H1 (cell line): ENCODE measurements around the gene HOXC11. TPM values are rescaled to one million over a fixed set of nuclear protein-coding genes. Genes with fewer than 3 reads are reported as not detected.
A peak's percentile ranks its signal among the peaks of the same experiment; 100 is the strongest.

Source experiments
- CTCF ChIA-PET: fragments of 300-600 bp; sonication (Branson Sonifier 250); formaldehyde crosslinking; loops from one replicate; lab custom pipeline; 2021; ENCODE audit not compliant: partially characterized antibody; lab: Charles Lee
- POLR2A ChIA-PET: fragments of 300-600 bp; sonication (Branson Sonifier 250); formaldehyde crosslinking; loops from one replicate; lab custom pipeline; 2021; ENCODE audit warnings: inconsistent platforms; ENCODE audit not compliant: partially characterized antibody; lab: Charles Lee
- DNase-seq, 2 experiments: peaks; one replicate each; pipeline versions ENCODE4 v3.0.0 to v3.0.0-alpha.2; 2010 to 2022; ENCODE audit warnings: low spot score in 2 of 2, low read depth in 1 of 2, mixed read lengths in 1 of 2
- FAIRE-seq: peaks from 2 replicates; lab custom pipeline; 2011; peaks lifted over from hg19 to GRCh38; lab: Jason Lieb, UNC
- H2AFZ ChIP-seq: 2 replicates; pipeline ENCODE4 v1.8.1; 2012; ENCODE audit warnings: low read length, inconsistent platforms
- H2AK5ac ChIP-seq: 2 replicates; pipeline ENCODE4 v1.6.1; 2013; ENCODE audit warnings: low read depth, low read length
- H2BK120ac ChIP-seq: replicated peaks from 2 replicates; pipeline ENCODE3; 2013; ENCODE audit warnings: low read depth, low read length, inconsistent platforms
- H2BK12ac ChIP-seq: 2 replicates; pipeline ENCODE4 v1.6.1; 2013; ENCODE audit warnings: low read depth, low read length
- H2BK15ac ChIP-seq: 2 replicates; pipeline ENCODE4 v1.6.1; 2013; ENCODE audit warnings: low read length
- H2BK20ac ChIP-seq: 2 replicates; pipeline ENCODE4 v1.6.1; 2013; ENCODE audit warnings: low read length
- H2BK5ac ChIP-seq: 2 replicates; pipeline ENCODE4 v1.6.1; 2013; ENCODE audit warnings: low read depth, low read length
- H3K14ac ChIP-seq: 2 replicates; pipeline ENCODE4 v1.6.1; 2013; ENCODE audit warnings: inconsistent platforms; ENCODE audit not compliant: insufficient read length
- H3K18ac ChIP-seq: 2 replicates; pipeline ENCODE4 v1.6.1; 2013; ENCODE audit warnings: low read length; ENCODE audit errors: extremely low read depth
- H3K23ac ChIP-seq: 2 replicates; pipeline ENCODE4 v1.6.1; 2013; ENCODE audit warnings: inconsistent platforms; ENCODE audit not compliant: insufficient read length
- H3K23me2 ChIP-seq: 2 replicates; pipeline ENCODE4 v1.6.1; 2013; ENCODE audit warnings: low read depth, low read length
- H3K27ac ChIP-seq: 2 replicates; pipeline ENCODE4 v1.6.1; 2011; ENCODE audit warnings: low read depth, low read length, inconsistent platforms
- H3K27me3 ChIP-seq, 4 experiments: replicated peaks in 1 of 4; 1 replicate in 1 of 4; 2 replicates in 3 of 4; pipeline versions ENCODE4 v1.6.1 to v1.8.1; 2011 to 2013; ENCODE audit warnings: low read length in 3 of 4, mild to moderate bottlenecking in 3 of 4, inconsistent platforms in 2 of 4, mixed read lengths in 2 of 4, moderate library complexity in 1 of 4; ENCODE audit not compliant: control insufficient read depth in 3 of 4, insufficient read depth in 3 of 4; ENCODE audit errors: extremely low read depth in 1 of 4
- H3K36me3 ChIP-seq, 4 experiments: 2 replicates each; pipeline versions ENCODE4 v1.6.1 to v1.8.1; 2011 to 2013; ENCODE audit warnings: mild to moderate bottlenecking in 4 of 4, low read length in 3 of 4, moderate library complexity in 2 of 4, control low read depth in 1 of 4, inconsistent platforms in 1 of 4; ENCODE audit not compliant: insufficient read depth in 4 of 4, control insufficient read depth in 2 of 4
- H3K4ac ChIP-seq: replicated peaks from 2 replicates; pipeline ENCODE3; 2013; ENCODE audit warnings: low read length, low read depth, mixed read lengths, inconsistent platforms; ENCODE audit not compliant: insufficient read length
- H3K4me1 ChIP-seq, 4 experiments: replicated peaks in 1 of 4; 1 replicate in 1 of 4; 2 replicates in 3 of 4; pipeline versions ENCODE4 v1.6.1 to v1.8.1; 2011 to 2013; ENCODE audit warnings: low read length in 3 of 4, inconsistent platforms in 2 of 4, mixed read lengths in 1 of 4; ENCODE audit not compliant: insufficient read depth in 4 of 4, control insufficient read depth in 3 of 4
- H3K4me2 ChIP-seq, 2 experiments: 2 replicates each; pipeline versions ENCODE4 v1.6.1 to v1.8.1; 2011 to 2013; ENCODE audit warnings: low read depth in 2 of 2, low read length in 2 of 2, control low read depth in 1 of 2, inconsistent platforms in 1 of 2, mild to moderate bottlenecking in 1 of 2; ENCODE audit not compliant: insufficient read depth in 1 of 2
- H3K4me3 ChIP-seq, 4 experiments: fragments of 200-600, 300-600 bp in 1 of 4; sonication (generic), shearing (Covaris generic), sonication (Bioruptor Twin) in 1 of 4; 2 replicates each; pipeline versions ENCODE4 v1.5.1 to v1.8.1; 2011 to 2016; ENCODE audit warnings: low read length in 4 of 4, low read depth in 3 of 4, control low read depth in 2 of 4, inconsistent platforms in 2 of 4, mild to moderate bottlenecking in 2 of 4, mixed read lengths in 1 of 4, moderate library complexity in 1 of 4; ENCODE audit not compliant: insufficient read depth in 2 of 4; ENCODE audit errors: extremely low read depth in 1 of 4
- H3K56ac ChIP-seq: replicated peaks from 2 replicates; pipeline ENCODE3; 2013; ENCODE audit warnings: low read depth, mild to moderate bottlenecking, mixed read lengths, low read length, inconsistent platforms; ENCODE audit not compliant: insufficient read length
- H3K79me1 ChIP-seq: 2 replicates; pipeline ENCODE4 v1.6.1; 2013; ENCODE audit warnings: low read depth, low read length, control low read depth
- H3K79me2 ChIP-seq, 2 experiments: 2 replicates each; pipeline versions ENCODE4 v1.6.1 to v1.8.1; 2012 to 2013; ENCODE audit warnings: low read length in 2 of 2, mild to moderate bottlenecking in 2 of 2, inconsistent platforms in 1 of 2; ENCODE audit not compliant: insufficient read depth in 2 of 2, control insufficient read depth in 1 of 2
- H3K9ac ChIP-seq, 4 experiments: replicated peaks in 1 of 4; 1 replicate in 1 of 4; 2 replicates in 3 of 4; pipeline versions ENCODE4 v1.6.1 to v1.8.1; 2011 to 2013; ENCODE audit warnings: low read depth in 3 of 4, low read length in 3 of 4, control low read depth in 2 of 4, mild to moderate bottlenecking in 2 of 4, moderate library complexity in 2 of 4, inconsistent platforms in 1 of 4; ENCODE audit errors: extremely low read depth in 1 of 4
- H3K9me3 ChIP-seq, 2 experiments: 2 replicates each; pipeline versions ENCODE4 v1.6.1 to v1.8.1; 2012 to 2013; ENCODE audit warnings: mild to moderate bottlenecking in 2 of 2, moderate library complexity in 2 of 2, control low read depth in 1 of 2, inconsistent platforms in 1 of 2, low read depth in 1 of 2, low read length in 1 of 2, mixed read lengths in 1 of 2; ENCODE audit not compliant: insufficient read depth in 2 of 2
- H4K20me1 ChIP-seq, 2 experiments: replicated peaks in 1 of 2; 2 replicates each; pipeline versions ENCODE3 to v1.8.1; 2011 to 2013; ENCODE audit warnings: inconsistent platforms in 2 of 2, low read length in 2 of 2, mild to moderate bottlenecking in 1 of 2; ENCODE audit not compliant: insufficient read depth in 2 of 2, control insufficient read depth in 1 of 2
- H4K5ac ChIP-seq: 2 replicates; pipeline ENCODE4 v1.6.1; 2013; ENCODE audit warnings: low read length, low read depth, mixed read lengths, inconsistent platforms; ENCODE audit not compliant: insufficient read length
- H4K8ac ChIP-seq: 2 replicates; pipeline ENCODE4 v1.8.0; 2013; ENCODE audit warnings: mild to moderate bottlenecking, moderate library complexity, low read length, inconsistent platforms; ENCODE audit not compliant: insufficient read depth; ENCODE audit errors: extremely low read depth
- H4K91ac ChIP-seq: replicated peaks from 2 replicates; pipeline ENCODE3; 2013; ENCODE audit warnings: low read length, mixed read lengths, inconsistent platforms; ENCODE audit not compliant: insufficient read length
- CHD1 ChIP-seq: IDR thresholded peaks from 2 replicates; pipeline ENCODE4 v1.6.1; 2012; ENCODE audit warnings: low read depth, low read length, improper control_type of control experiment
- E2F6 ChIP-seq: IDR thresholded peaks from 2 replicates; pipeline ENCODE4 v1.6.1; 2012; ENCODE audit warnings: inconsistent platforms
- EZH2 ChIP-seq: fragments of 200-600 bp; sonication (generic); IDR thresholded peaks from 2 replicates; pipeline ENCODE4 v1.7.1; 2012; ENCODE audit warnings: low read depth, mild to moderate bottlenecking, moderate library complexity, low read length, inconsistent platforms; ENCODE audit not compliant: severe bottlenecking
- RBBP5 ChIP-seq: IDR thresholded peaks from 2 replicates; pipeline ENCODE4 v1.7.1; 2012; ENCODE audit warnings: low read depth, mild to moderate bottlenecking, inconsistent platforms, low read length, moderate library complexity, borderline replicate concordance
- RFX5 ChIP-seq: IDR thresholded peaks from 2 replicates; pipeline ENCODE4 v1.6.1; 2011; ENCODE audit warnings: low read depth, low read length, improper control_type of control experiment, borderline replicate concordance
- RNF2 ChIP-seq: fragments of 200-900, 300-1000 bp; sonication (generic); IDR thresholded peaks from 2 replicates; pipeline ENCODE4 v1.7.1; 2016; ENCODE audit warnings: borderline replicate concordance, low read depth, mild to moderate bottlenecking, antibody characterized with exemption, low read length; ENCODE audit not compliant: poor library complexity, severe bottlenecking; ENCODE audit errors: missing control alignments
- SUZ12 ChIP-seq: fragments of 200-600 bp; sonication (generic); IDR thresholded peaks from 2 replicates; pipeline ENCODE4 v1.6.1; 2012; ENCODE audit warnings: mild to moderate bottlenecking, inconsistent platforms, low read length, moderate library complexity, mixed read lengths
- WGBS, 2 experiments: shearing (Covaris generic) in 1 of 2; methylation state at CpG; one replicate each; pipeline versions ENCODE4 v1.1.6 to v1.1.7; 2013 to 2015; ENCODE audit warnings: low lambda C conversion rate in 2 of 2, mixed read lengths in 2 of 2, inconsistent platforms in 1 of 2, low coverage in 1 of 2, missing lambda C conversion rate in 1 of 2; ENCODE audit not compliant: insufficient replicate concordance in 2 of 2, insufficient coverage in 1 of 2, insufficient read length in 1 of 2; ENCODE audit errors: extremely low coverage in 1 of 2, missing lambda C conversion rate in 1 of 2; 5-methylcytosine and 5-hydroxymethylcytosine counted together
- polyA plus RNA-seq, 7 experiments: library from polyadenylated mRNA; depleted of rRNA in 3 of 7; stranded (reverse) in 5 of 7; unstranded in 2 of 7; fragments of >200 nt in 5 of 7; fragments of 200-250 nt in 2 of 7; gene quantifications; 1 replicate in 5 of 7; 2 replicates in 1 of 7; 4 replicates in 1 of 7; pipeline versions ENCODE4 v1.2.1 to v1.2.3, GENCODE V29; 2011 to 2013; ENCODE audit warnings: missing spikeins in 2 of 7, mixed read lengths in 2 of 7
- total RNA-seq: library from RNA; stranded (reverse); fragmentation: NEBNext Ultra II Directional; extraction: Animal tissue kit (Norgen Biotek cat#: 25700); gene quantifications from 2 replicates; pipeline ENCODE4 v1.2.1, GENCODE V29; 2021

HOXC11 gene
- total and polyA plus RNA-seq, 2 of the 8 experiments (the other 6 are each of a cell fraction or from before 2014, with no cell fraction given), result not detected

- H4K5ac ChIP-seq, result no peak within 1 kb of the TSS
- DNase-seq, result no peak
- H3K36me3 ChIP-seq, result peaks cover 0 to 3% (median 0%) of the 10 kb centered on the region in 4 experiments; a peak in 1 of 8 replicates
- H3K9ac ChIP-seq, result no peak within 1 kb of the TSS
- 0 out of 2 replicates have a peak within 1 kb of the TSS, but pooled peaks have one; percentile 27 for H2BK12ac ChIP-seq
- POLR2A ChIA-PET, result interaction anchor here (1.1 kb wide), 1 partner anchor 106 kb away, joined by 3 read pairs; no protein-coding TSS in a partner anchor
- H2AK5ac ChIP-seq, result no peak within 1 kb of the TSS
- no peak within 1 kb of the TSS for H2BK120ac ChIP-seq
- peaks cover 1% of the 10 kb centered on the region; the same call in 1 of the 2 replicates for H3K23me2 ChIP-seq
- peak within 1 kb of the TSS; percentile 35; the same call in 1 of the 2 replicates for H4K8ac ChIP-seq
- no peak for FAIRE-seq
- 0 out of 4 replicates have a peak, but pooled peaks cover 0 to 2% of the 10 kb centered on the region in 2 experiments for H3K9me3 ChIP-seq
- peak within 1 kb of the TSS in 1 of 4 experiments; percentile 50; a peak in 2 of 8 replicates for H3K4me3 ChIP-seq
- no peak within 1 kb of the TSS for H2AFZ ChIP-seq
- peak within 1 kb of the TSS; percentile 29 to 65 for H3K4me2 ChIP-seq
- no peak within 1 kb of the TSS for H3K56ac ChIP-seq
- 0% methylated on average over 3 of the region's 63 CpGs; no CpG with 5 or more reads in 1 of the 2 experiments for WGBS, 2 experiments
- H3K18ac ChIP-seq, result no peak within 1 kb of the TSS; the same call in 1 of the 2 replicates
- no peak within 1 kb of the TSS for H3K23ac ChIP-seq
- H3K79me1 ChIP-seq, result no peaks in the 10 kb centered on the region
- CTCF ChIA-PET, result interaction anchor here (0.7 to 1.3 kb wide), 3 partner anchors 12 to 30 kb away, joined by 3 to 4 read pairs (median 3); no protein-coding TSS in a partner anchor
- peaks cover 0 to 10% (median 4%) of the 10 kb centered on the region in 4 experiments; a peak in 6 of 7 replicates for H3K4me1 ChIP-seq
- H2BK20ac ChIP-seq, result no peak within 1 kb of the TSS
- H3K27ac ChIP-seq, result no peak within 1 kb of the TSS
- no peak within 1 kb of the TSS for H3K14ac ChIP-seq
- no peak within 1 kb of the TSS for H3K4ac ChIP-seq
- no peak within 1 kb of the TSS for H4K91ac ChIP-seq
- no peak within 1 kb of the TSS for H2BK15ac ChIP-seq
- H3K79me2 ChIP-seq, result no peaks in the 10 kb centered on the region
- H2BK5ac ChIP-seq, result no peak within 1 kb of the TSS
- peaks cover 98 to 100% (median 100%) of the 10 kb centered on the region in 4 experiments for H3K27me3 ChIP-seq
- H4K20me1 ChIP-seq, result peaks cover 18 to 25% of the 10 kb centered on the region in 2 experiments
- TF ChIP-seq RBBP5, result no peak
- TF ChIP-seq RFX5, result no peak
- TF ChIP-seq CHD1, result no peak
- TF ChIP-seq E2F6, result no peak
- peak; percentile 66 for TF ChIP-seq SUZ12
- TF ChIP-seq RNF2, result peak; percentile 97
- peak; percentile 82 for TF ChIP-seq EZH2
These were observed 1.4 kb downstream of the HOXC11 start, which contains the start of gene HOTAIR for GRCh38 chr12:53974084-53975063. Gene HOTAIR, minus strand, starts transcription at chr12:53974954.
